Measurements from ENCODE around the gene UNC13D.

- TF ChIP-seq, protein P1, sequence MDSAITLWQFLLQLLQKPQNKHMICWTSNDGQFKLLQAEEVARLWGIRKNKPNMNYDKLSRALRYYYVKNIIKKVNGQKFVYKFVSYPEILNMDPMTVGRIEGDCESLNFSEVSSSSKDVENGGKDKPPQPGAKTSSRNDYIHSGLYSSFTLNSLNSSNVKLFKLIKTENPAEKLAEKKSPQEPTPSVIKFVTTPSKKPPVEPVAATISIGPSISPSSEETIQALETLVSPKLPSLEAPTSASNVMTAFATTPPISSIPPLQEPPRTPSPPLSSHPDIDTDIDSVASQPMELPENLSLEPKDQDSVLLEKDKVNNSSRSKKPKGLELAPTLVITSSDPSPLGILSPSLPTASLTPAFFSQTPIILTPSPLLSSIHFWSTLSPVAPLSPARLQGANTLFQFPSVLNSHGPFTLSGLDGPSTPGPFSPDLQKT (IDR thresholded peaks at IDR 0.05; ENCODE audit: borderline replicate concordance, low read depth, low read length) = no peak
- TF ChIP-seq, protein P2, sequence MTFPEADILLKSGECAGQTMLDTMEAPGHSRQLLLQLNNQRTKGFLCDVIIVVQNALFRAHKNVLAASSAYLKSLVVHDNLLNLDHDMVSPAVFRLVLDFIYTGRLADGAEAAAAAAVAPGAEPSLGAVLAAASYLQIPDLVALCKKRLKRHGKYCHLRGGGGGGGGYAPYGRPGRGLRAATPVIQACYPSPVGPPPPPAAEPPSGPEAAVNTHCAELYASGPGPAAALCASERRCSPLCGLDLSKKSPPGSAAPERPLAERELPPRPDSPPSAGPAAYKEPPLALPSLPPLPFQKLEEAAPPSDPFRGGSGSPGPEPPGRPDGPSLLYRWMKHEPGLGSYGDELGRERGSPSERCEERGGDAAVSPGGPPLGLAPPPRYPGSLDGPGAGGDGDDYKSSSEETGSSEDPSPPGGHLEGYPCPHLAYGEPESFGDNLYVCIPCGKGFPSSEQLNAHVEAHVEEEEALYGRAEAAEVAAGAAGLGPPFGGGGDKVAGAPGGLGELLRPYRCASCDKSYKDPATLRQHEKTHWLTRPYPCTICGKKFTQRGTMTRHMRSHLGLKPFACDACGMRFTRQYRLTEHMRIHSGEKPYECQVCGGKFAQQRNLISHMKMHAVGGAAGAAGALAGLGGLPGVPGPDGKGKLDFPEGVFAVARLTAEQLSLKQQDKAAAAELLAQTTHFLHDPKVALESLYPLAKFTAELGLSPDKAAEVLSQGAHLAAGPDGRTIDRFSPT (tag by site-specific recombination; IDR thresholded peaks at IDR 0.05) = no peak
- no peak for TF ChIP-seq ZNF274 (IDR thresholded peaks at IDR 0.05; ENCODE audit: low read length)
- no peak for TF ChIP-seq ZNF274 (tag by site-specific recombination; IDR thresholded peaks at IDR 0.05; ENCODE audit: borderline replicate concordance)
- TF ChIP-seq YY1 (tag by site-specific recombination; IDR thresholded peaks at IDR 0.05) = no peak
- TF ChIP-seq CTCF (tag by site-specific recombination; IDR thresholded peaks at IDR 0.05) = no peak
- no peak for TF ChIP-seq ZNF555 (tag by site-specific recombination; conservative IDR thresholded peaks at IDR 0.05)
- TF ChIP-seq SCRT1 (tag by site-specific recombination; IDR thresholded peaks at IDR 0.05; ENCODE audit: borderline replicate concordance) = no peak
- no peak for TF ChIP-seq TCF7L2 (IDR thresholded peaks at IDR 0.05; ENCODE audit: borderline replicate concordance, low read depth, low read length)
- TF ChIP-seq ZNF830 (tag by site-specific recombination; IDR thresholded peaks at IDR 0.05; ENCODE audit: low read depth) = no peak
- no peak for TF ChIP-seq ZNF10 (tag by site-specific recombination; IDR thresholded peaks at IDR 0.05)
- no peak for TF ChIP-seq ZNF707 (tag by site-specific recombination; IDR thresholded peaks at IDR 0.05)
- TF ChIP-seq ZNF549 (tag by site-specific recombination; IDR thresholded peaks at IDR 0.05) = no peak
- no peak for TF ChIP-seq ZSCAN16 (tag by site-specific recombination; IDR thresholded peaks at IDR 0.05)
- TF ChIP-seq ZNF23 (tag by site-specific recombination; IDR thresholded peaks at IDR 0.05; ENCODE audit: borderline replicate concordance) = no peak
These were observed 46.9 kb upstream of the UNC13D start for GRCh38 chr17:75891022-75891604.

Measured in HEK293 (cell line).